ENCODE measurements around the gene CDK19.

Gene CDK19

DNA sequence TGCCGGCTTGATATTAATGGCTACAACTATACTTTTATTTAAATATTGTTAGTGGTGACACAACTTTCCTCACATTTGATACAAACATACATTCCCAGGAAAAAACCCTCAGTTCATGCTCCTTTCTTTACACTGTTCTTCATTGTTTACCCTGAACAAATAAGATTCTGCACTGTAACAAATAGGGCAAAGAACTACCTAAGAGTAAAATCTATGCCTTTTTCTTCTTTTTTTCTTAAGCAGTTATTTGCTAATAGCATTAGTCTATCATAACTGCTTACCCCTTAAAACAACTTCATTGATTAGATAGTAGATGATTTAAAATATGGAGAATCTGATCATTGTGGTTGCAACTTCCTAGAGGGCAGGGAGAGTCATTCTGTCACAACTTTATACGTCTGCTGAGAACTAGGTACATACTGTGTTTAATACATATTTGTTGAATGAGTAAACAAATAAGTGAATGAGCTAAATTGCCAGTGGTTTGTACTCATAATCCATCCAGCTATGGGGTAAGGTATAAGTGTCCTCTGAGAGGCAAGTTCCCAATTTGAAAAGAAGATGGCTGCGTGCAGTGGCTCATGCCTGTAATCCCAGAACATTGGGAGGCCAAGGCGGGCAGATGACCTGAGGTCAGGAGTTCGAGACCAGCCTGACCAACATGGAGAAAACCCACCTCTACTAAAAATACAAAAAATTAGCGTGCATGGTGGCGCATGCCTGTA, 161.0 kb downstream of the CDK19 start:
- DNase-seq = no peak

DNA sequence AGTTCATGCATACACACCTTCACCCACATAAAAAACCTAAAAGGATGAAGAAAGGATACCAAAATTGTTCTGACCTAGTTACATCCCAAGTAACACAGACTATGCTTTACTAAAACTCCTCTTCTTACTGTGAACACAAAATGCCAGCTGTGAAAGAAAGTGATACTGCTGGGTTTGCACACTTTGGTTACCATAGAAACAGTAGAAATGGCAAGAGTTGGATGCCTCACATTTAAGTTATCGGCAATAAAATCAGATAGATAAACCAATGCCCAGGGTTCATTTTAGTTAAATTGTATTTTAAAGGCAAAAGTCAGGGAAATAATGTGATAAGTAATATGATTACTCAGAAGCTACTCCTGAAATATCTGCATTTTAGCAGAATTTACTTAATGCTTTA, 161.9 kb downstream of the CDK19 start:
- no peak for DNase-seq

DNA sequence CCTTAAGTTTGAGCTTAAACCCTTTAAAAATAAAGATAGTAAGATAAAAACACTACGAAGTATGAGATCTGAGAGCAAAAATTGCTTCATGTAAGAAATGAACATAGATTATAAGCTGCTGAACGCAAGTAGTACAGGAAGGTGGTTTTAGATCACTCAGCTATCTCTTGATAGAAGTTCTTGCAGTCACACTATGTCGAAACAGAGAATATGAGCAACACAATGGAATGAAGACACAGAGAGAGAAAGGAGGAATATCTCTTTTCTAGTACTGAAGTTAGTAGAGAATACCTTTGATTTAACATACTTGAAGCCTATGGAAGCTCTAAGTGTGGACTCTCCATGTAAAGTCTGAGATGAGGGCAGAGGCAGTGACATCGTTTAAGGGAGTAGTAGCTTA, 162.7 kb downstream of the CDK19 start:
- no peak for DNase-seq

DNA sequence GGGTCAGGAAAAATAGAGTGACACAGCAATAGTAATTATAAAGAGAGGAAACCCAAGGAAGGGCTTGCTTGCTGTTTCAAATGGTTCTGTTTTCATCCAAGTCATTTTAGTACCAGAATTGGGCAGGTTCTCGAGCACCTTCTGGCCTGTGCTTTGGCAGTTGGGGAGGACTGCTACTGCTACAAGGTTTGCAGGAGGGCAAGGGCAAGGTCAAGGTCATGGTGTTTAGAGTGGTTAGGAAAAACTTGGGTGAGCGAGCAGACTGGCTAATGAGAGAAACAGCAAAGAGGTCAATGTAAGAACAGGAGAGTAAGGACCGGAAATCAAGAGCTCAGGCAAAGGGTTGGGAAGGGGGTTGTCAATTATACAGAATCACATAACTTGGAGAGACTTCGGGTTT, 164.5 kb downstream of the CDK19 start:
- DNase-seq = no peak

DNA sequence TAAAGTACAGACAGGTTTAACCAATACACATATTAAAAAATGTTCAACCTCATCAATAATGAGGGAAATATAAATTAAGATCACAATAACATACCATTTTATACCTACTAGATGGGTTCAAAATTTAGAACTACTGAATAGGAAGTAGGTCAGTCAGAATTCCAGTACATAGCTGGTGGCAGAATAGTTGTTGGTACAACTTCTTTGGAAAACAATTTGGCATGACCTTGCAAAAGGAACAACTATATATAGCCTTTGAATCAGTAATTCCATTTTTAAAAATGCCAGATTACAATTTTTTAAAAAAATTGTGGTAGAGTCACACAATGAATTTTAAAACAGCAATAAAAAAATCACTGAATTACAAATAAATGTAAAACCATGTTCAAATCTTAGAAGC, 165.6 kb downstream of the CDK19 start:
- no peak for DNase-seq

DNA sequence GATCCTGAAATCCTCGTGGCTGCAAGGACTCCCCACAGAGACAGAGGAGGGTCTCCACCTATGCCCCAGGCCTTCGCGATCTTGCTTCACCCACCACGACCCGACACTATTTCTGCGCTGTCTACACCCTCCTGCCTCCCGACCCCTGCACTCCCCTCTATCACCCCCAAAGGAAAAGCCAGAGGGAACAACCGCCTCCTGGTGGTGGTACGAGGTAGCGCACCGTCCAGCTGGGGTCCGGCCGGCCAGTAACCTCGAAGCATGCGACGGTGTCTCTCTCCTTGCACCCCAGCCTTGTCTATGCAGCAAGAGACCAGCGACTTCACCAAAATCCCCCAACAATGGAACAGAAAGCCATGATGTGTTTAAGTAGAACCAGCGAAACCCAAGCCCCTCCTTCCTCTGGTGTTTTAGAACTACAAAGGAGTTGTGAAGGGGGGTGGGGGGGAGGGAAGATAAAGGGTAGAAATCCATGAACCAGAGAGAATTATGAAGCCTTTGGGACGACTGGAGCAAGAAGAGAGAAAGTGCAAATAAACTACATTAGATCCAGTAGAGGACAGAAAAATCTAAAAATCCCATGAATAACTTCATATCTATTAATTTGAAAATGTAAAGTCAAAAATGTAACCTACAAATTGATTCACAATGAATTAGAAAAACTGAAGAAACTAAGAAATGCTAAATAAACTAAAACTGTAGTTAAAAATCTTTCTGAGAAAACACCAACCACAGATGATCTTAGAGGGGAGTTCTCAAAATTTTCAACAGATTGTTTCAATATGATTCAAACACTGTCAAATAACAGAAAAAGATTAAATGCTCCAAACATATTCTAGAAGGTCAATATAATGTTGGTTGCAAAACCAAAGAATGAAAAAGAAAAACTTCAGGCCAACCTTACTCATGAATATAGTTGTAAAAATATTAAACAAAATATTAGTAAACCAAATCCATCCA, 168.0 kb downstream of the CDK19 start:
- no peak for DNase-seq

DNA sequence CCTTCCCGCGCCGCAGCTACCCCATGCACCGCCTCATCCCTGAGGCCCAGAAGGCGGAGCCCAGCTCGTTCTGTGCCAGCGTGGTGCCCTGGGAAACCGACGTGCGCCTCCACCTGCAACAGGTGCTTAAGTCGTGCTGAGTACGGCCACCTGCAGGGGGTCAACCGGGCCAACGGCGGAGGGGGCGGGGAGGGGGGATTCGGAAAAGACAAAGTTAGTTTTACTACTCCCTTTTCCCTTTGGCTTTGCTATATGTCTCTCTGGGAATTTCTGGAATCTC, 168.9 kb downstream of the CDK19 start:
- no peak for DNase-seq

DNA sequence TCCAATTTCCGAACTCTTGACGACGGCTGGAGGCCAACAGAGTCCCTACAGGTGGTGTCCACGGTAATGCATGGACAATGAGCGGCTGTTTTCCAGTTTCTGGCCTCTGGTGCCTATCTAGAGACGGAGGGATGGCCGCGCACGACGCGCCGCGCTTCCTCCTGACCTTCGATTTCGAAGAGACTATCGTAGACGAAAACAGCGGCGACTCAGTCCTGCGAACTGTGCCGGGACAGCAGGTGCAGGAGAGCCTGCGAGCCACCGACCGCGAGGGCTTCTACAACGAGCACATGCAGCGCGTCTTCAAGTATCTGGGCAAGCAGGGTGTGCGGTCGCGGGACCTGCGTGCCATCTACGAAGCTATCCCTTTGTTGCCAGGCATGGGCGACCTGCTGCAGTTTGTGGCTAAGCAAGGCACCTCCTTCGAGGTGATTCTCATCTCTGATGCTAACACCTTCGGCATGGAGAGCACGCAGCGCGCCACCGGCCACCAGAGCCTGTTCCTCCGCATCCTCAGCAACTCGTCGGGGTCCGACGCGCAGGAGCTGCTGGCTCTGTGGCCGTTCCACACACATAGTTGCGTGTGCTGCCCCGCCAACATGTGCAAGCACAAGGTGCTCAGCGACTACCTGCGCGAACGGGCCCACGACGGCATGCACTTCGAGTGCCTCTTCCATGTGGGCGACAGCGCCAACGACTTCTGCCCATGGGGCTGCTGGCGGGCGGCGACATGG, 169.4 kb downstream of the CDK19 start:
- no peak for DNase-seq

DNA sequence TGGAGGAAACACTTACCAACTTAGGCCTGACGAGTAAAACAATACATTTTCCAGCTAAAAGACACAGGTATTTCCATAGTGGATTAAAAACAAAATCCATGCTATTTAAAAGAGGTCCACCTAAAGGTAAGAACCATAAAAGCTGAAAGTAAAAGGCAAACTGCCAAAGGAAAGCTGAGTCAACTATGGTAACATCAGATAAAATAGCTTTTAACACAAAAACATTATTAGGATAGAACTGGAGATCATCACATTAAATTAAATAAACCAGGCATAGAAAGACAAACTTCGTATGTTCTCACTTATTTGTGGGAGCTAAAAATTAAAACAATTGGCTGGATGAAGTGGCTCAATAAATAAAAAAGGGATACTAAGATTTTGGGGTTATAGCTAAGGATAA, 172.1 kb downstream of the CDK19 start:
- no peak for DNase-seq

DNA sequence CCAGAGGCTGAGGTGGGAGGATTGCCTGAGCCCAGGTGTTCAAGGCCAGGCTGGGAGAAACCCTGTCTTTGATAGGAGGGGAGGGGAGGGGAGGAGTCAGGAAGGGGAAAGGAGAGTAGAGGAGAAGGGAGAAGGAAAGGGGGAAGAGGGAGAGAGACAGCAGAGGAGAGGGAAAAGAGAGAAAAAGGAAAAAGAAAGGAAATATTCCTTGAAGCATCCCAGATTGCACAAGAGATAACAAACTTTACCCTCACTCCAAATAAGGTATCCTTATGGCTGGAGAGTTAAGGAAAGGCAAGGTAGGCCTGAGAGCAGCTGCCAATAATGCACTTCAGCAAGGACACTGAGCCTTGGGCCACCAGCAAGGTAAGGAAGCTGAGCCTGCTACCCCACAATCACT, 172.6 kb downstream of the CDK19 start:
- no peak for DNase-seq

DNA sequence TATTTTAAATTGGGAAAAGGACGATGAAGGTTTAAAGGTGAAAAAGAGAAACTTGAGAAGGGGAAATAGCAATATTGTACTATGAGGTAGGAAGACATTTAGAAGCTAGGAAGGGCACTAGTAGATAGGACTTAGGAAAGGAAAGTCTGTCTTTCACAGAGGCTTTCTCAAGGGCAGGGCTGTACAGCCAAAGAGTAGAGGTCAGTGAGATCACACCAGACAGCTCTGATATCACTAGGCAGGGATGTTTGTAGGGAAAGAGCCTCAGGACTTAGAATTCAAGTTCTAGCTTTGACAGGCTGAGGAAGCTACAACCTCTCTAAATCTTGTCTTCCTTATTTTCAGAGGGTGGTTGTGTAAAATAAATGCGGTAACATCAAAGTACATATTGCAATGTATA, 178.5 kb downstream of the CDK19 start:
- no peak for DNase-seq

DNA sequence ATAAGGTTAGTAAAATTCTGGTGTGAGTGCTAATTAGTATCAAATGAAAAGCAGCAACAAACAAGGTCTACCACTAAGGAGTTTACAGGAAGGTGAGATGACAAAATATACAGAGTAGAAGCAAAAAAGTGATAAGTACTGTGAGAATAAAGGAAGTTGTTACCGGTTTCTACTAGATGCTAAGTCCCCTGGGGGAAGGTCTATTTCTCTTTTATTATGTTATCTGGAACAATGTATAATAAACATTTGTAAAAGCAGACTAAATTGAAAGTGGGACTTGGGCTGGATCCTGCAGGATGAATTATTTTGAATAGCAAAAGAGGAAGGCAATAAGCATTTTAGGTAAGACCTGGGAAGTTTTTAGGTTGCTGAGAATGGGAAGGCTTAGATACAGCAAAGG, 180.2 kb downstream of the CDK19 start:
- DNase-seq = no peak

DNA sequence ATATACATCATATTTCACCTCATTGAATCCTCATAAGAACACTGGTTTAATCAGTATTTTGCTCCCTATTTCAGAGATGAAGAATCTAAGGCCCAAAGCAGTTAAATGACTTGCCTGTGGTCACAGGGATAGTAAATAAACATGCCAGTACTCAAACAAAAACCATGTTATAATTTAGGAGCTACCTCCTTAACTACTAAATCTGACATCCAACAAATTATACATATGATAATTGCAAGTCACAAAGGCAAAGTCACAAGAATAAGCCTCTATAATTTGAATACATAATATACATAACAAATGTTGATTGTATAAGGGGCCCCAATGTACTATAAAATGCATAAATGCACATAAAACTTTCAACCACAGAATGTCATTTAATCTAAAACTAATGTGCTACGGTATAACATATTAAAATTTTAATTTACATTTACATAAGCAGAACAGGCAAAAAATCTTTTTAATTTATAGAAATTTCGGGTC, 181.5 kb downstream of the CDK19 start:
- no peak for DNase-seq

DNA sequence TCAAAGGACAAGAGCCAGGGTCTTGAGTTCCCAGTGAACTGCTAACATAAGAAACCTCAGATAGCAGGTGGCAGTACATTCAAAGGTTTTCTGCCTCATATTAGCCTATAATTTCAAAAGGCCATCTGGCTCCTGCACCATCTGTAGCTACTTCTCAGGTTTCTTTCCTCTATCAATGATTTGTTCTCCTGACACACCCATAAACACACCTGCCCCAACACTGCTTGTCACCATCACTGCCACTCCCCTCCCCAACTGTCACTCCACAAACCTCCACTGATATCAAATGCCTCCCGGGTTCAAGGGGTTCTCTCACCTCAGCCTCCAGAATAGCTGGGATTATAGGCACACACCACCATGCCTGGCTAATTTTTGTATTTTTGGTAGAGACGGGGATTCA, 186.1 kb downstream of the CDK19 start:
- DNase-seq = no peak

DNA sequence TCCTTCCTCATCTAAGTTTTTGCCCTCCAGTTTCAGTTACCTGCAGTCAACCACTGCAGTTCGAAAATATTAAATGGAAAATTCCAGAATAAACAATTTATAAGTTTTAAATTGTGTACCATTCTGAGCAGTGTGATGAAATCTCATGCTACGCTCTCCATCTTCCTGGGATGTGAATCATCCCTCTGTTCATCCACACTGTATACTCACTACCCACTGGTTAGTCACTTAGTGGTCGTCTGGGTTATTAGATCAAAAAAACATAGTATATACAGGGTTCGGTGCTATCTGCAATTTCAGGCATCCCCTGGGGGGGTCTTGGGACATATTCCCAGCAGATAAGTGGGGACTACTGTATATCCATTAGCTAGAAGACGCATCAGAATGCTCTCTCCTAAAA, 186.9 kb downstream of the CDK19 start:
- no peak for DNase-seq

DNA sequence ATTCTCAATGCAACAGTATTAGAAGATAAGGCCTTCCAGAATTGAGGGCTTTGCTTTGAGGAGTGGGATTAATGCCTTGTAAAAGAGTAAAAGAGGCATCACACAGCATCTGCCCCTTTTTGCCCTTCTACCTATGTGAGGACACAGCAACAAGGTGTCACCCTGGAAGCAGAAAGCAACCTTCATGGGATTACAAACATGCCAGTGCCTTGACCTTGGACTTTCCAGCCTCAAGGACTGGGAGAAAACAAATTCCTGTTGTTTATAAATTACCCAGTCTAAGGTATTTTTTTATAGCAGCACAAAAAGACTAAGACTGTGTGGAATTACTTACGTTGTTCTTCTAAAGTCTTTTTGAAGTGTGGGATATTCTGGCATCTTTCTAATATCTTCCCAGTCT, 188.8 kb downstream of the CDK19 start:
- no peak for DNase-seq

DNA sequence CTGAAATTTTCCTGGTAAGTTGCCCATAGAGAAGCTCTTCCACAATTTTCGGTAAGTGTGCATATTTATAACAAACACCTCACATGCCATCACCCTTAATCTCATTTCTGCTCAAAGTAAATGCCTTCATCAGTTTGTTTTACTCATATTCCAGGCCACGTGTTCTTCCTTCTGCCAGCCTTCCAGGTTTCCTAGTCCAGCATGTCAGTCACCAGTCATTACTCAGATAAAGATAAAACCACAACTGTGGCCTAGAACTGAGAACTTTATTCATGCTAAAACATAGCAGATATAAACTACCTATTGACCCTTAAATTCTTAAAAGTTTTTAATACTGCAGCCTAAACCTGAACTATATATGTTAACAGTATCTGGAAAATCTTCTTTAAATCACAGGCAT, 189.4 kb downstream of the CDK19 start:
- DNase-seq = no peak

DNA sequence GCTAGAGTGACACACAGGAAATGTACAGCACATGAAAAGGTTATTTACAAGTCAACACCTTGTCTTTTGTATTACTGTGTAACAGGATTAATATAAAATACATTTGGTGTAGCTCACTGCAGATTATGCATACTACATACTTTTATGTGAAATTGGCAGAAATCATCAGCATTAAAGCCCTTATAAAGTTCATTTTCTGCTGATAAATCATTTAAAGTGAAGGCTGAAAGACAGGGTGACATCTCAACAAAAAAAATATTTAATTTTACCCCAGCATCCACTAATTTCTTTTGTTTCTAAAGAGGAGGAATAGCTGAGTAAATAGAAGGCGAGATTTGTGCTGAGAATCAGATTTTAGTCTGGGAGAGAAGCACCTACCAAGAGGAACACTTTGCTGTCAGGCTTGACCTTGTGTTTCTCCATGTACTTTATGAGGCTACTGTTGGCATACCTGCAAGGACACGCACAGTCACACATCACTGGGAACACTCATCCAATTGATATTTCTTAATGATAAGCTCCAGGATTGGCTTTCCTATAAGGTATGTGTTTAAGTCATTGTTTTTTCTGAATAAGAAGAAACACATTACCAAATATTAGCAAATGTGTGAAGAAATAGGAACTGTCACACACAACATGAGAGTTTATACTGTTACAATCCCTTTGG, 192.2 kb downstream of the CDK19 start:
- DNase-seq = no peak

DNA sequence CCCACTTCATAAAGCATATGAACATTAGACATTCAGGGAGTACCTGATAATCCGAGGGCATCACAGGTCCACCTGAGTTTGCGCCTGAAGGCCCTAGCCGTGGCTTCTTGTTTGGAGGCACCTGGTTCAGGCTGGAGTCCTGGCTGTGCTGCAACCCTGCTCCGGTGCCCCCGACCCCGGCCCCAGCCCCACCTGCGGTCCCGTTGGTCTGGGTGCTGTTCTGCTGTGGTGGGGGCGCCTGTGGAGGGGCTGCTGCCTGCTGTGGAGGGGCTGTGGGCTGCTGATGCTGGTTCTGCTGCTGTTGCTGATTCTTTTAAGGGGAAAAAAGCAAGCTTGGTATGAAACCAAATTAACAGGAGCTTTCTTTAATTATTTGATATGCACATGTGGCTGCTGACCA, 194.2 kb downstream of the CDK19 start:
- no peak for DNase-seq

DNA sequence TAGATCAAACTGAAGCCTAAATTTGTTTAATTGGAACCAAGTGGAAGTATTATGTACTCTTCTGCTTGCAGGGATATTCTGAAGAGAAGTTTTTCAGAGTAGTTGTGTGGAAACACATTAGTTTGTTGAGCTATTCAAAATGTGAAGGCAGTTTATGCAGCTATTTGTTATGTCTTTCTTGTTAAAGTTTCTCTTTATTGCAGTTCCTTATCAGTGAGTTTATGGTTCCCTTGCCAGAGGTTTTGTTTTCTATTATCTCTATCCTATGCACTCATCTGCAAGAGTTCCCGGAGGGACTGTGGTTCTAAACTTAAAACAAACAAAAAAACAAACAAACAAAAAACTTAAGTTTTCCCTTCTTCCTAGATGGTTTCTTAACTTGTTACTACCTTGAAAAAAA, 195.2 kb downstream of the CDK19 start:
- DNase-seq = no peak

DNA sequence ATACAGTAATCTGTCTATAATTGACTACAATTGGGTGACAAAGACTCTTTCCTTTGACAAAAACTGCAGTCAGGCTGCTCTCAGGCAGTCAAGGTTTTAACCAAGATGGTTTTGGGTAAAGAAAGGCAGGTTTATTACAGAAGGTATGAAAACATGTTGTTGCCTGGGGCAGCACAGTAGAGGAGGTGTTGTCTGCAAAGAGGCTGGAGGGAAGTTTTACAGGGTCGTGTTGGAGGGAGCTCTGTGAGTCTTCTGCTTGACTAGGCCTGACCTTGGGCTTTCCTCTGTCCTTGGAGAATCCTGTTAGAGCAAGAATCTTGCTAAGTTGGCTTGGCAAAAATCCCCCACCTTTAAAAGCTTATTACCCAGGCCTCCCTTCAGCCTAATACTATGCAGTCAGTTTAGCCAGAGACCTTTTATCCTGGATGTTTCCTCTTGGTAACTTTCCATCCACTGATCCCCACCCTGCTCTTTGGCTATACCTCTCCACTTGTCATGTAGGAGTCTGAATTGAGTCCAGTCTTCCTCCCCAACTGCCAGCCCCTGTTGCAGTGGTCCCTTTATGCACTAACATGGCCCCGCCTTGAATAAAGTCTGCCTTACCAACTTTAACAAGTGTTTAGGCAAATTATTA, 195.9 kb downstream of the CDK19 start:
- no peak for DNase-seq

DNA sequence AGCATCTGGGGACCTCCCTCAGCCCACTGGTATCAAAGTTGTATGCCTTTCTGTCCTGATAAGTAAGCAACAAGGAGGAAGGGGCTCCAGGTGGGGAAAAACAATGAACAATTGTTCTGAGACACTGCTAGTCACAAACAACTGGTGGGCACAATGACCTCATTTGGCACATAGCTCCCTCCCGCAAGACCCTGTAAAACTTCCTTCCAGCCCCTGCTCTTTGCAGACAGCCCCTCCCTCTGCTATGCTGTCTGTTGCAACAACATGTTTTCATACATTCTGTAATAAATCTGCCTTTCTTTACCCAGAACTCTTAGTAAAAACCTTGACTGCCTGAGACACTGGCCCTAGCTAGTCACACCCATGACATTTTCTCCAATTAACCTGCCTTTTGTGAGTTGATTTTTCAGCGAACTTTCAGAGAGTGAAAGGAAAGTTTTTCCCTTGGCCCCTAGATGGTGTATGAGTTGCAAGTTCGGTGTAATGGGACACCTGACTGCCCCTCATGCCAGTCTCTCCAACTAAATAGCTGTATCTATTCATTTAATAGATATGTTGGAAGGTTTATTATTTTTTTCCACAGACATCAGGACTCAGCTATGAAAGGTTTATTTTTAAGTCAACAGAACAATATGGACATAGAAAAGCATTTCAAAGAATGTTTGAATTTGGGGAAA, 196.5 kb downstream of the CDK19 start:
- no peak for DNase-seq
